Inferior parietal cortex (tissue), 1 donor: ENCODE results near the gene DGKZ.

ENCODE experiments used
- DNase-seq: peaks from one replicate; pipeline ENCODE4 v3.0.0-alpha.2; 2016; ENCODE audit errors: extremely low spot score

DGKZ gene

GRCh38 chr11:46345881-46346484 is 1.3 kb upstream of the DGKZ start:
- no peak for DNase-seq

- DNase-seq = no peak
These were observed 511 bp downstream of the DGKZ start for GRCh38 chr11:46347637-46348311.

- no peak for DNase-seq
These were observed 1.5 kb downstream of the DGKZ start for GRCh38 chr11:46348566-46349401.

- no peak for DNase-seq
These were observed 3.4 kb downstream of the DGKZ start for GRCh38 chr11:46350695-46351094.

GRCh38 chr11:46351148-46351547 is 3.9 kb downstream of the DGKZ start:
- no peak for DNase-seq

- no peak for DNase-seq
These were observed 4.3 kb downstream of the DGKZ start for GRCh38 chr11:46351606-46352005.

GRCh38 chr11:46352063-46352841 is 5.0 kb downstream of the DGKZ start:
- no peak for DNase-seq

- no peak for DNase-seq
These were observed 6.4 kb downstream of the DGKZ start for GRCh38 chr11:46353698-46354097.

GRCh38 chr11:46356924-46357482 is 9.7 kb downstream of the DGKZ start:
- DNase-seq = no peak

GRCh38 chr11:46357483-46357936 is 10.2 kb downstream of the DGKZ start:
- no peak for DNase-seq

GRCh38 chr11:46359953-46360352 is 12.7 kb downstream of the DGKZ start:
- DNase-seq = no peak

- DNase-seq = no peak
These were observed 13.6 kb downstream of the DGKZ start for GRCh38 chr11:46360878-46361277.

- peak; percentile 69 for DNase-seq
These were observed 14.3 kb downstream of the DGKZ start for GRCh38 chr11:46361283-46362155.

GRCh38 chr11:46362156-46363030 is 15.1 kb downstream of the DGKZ start:
- no peak for DNase-seq

GRCh38 chr11:46363031-46363407 is 15.8 kb downstream of the DGKZ start:
- DNase-seq = no peak

- peak; percentile 72 for DNase-seq
These were observed 16.3 kb downstream of the DGKZ start for GRCh38 chr11:46363455-46364005.

GRCh38 chr11:46364056-46364455 is 16.8 kb downstream of the DGKZ start:
- no peak for DNase-seq

- no peak for DNase-seq
These were observed 17.5 kb downstream of the DGKZ start for GRCh38 chr11:46364791-46365190.

GRCh38 chr11:46366260-46366659 is 19.0 kb downstream of the DGKZ start:
- DNase-seq = no peak
